NCI-H226 (cell line): ENCODE measurements around the gene RPS19BP1.
"Not testable (repeated sequence)": the region's sequence is repeated elsewhere in the genome, so short reads cannot be mapped to it uniquely, and the experiment has no call there.

Experiments used
- DNase-seq: peaks from one replicate; pipeline ENCODE4 v3.0.0-alpha.2; 2015

The RPS19BP1 gene

DNA sequence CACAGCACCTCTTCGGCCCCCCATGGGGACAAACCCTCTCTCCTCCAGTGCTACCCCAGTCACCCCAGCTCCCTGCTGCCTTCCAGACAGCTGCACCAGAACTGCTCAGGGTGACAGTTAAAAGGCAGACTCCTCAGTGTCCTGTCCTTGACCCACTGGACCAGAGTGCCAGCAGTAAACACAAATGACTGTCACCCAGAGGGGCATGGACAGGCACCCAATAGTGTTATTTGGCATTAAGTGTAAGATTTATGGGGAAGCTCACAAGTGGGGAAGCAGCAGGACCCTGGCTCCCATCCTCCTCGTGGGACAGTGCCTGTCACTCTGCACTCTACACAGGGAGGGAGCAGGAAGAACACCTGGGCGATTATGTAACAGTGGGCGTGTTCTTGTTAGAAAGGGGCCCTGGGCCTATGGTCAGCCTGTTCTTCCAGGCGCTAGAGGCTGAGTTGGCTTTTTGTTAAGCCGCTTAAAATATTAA is 5.0 kb downstream of the RPS19BP1 start:
- no peak for DNase-seq

DNA sequence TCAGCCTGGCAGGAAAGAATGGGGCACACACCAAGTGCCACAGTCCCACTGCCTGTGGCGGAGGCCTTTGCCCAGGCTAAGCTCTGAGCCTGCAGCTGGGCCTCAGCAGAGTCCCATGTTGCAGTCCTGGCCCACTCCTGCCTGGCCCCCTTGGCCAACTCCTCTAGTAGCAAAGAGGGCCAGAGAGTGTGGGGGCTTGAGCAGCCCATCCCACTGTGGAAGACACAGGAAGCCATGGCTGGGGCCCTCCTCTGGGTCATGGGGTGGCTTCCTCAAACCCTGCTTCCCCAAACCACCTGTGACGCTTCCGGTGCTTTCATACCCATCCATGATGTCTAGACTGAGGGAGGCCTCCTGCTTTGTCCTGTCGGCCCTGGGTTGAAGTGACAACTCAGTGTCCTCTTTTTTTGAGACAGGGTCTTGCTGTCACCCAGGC is 5.8 kb downstream of the RPS19BP1 start:
- DNase-seq = no peak

DNA sequence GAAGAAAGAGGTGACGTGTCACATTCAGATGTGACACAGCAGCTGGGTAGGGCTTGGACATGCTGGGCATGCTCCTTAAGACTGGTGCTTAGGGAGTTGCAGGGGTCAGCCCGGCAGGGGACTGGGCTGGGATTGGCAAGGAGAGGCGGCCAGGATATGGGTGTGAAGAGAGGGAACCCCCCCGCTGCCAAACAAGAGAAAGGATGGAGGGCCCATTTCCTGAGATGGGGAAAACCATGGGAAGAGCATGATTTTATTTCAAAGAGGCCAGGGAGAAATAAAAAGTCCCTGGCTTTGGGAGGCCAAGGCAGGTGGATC is 6.9 kb downstream of the RPS19BP1 start:
- no peak for DNase-seq

DNA sequence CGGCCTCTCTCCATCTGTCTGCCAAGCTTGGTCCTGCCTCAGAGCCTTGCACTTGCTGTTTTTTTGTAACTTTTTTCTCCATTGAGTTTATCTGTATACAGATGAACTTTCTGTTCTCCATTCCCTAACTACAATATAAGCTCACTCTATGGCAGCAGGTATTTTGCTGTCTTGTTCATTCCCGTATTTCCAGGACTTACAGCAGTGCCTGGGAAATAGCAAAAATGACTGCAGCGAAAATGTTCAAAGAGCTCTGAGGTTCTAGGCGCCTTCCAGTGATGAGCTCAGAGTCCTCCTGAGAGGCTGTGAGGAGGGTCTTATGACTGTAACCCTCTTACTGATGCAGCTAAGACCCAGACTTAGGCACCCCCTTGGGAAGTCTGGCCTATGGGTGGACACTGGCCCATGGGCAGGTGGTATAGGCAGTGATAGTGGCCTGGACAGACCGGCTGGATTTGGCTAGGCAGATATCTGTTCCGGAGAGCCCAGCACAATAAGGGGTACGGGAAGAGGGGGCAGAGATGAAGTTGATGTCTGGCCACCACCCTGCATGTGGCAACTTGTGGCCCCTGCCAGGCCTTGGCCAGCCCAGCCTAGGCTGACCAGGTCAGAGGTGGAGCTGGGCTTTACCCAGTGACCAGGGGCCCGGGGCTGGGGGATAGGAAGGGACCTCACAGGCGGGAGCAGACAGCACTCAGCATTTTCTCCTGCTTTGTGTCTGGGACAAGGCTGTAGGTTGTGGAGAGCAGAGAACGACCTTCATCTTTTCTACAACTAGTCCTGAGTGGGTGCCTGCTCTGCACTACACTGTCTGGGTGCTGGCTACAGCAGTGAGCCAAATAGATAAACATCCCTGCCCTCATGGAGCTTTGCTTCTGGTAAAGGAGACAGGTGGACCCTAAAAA is 7.5 kb downstream of the RPS19BP1 start:
- no peak for DNase-seq

DNA sequence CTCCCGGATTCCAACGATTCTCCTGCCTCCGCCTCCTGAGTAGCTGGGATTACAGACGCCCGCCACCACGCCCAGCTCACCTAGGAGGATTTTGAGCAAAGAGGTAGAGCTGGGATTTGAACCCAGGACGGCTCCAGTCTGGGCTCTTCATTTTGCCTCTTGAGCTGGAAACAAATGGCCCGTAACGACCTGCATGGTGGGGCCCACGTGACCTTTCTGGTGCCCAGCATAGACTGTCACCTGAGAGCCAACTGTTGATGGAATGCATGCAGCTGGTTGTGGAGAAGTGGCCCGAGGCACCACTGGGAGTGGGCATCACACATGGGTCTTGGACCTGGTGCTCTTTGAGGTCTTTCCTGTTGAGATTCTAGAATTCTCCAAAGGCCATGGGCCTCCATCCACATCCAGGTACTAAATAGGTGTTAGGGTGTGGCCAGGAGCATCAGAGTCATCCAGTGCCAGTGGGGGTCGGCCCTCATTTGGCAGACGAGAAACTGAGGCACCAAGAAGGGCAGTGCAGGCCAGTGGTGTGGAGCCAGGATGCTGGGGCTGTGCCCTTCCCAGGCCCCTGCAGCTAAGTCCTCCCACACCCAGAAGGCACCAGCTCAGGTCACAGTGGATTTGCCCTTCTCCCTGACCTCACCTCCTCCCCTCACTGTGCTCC is 8.3 kb downstream of the RPS19BP1 start:
- no peak for DNase-seq

DNA sequence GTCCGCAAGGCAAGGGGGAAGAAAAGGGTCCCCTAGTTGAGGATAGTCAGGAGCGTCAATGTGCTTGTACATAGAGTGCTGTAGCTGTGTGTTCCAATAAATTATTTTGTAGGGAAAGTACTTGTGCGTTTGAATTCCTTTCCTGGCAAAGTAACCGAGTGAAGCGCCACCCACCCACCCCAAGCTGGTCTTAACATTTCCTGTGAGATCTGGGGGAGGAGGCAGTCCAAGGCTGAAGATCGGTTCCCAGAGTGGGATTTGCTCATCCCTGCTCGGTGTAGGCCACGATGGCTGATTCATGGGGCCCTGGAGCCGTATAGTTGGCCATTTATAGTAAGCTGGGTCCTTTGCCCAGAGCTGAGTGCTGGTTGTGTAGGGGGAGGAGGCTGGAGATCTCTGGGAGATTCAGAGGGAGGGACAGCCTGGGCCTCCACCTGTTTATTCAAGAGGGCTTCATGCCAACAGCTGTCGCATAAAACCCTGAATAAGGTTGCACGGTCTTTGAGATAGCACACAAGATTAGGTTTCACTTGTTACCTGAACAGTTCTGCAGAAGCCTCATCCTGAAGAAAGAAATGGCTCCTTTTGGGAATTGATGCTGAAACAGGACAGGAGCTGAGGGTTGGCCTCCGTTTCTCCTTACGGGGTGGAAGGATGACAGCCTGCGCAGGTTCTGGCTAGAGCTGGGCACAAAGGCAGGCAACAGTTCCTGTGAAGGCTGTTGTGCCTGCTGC is 9.8 kb downstream of the RPS19BP1 start:
- DNase-seq = no peak

DNA sequence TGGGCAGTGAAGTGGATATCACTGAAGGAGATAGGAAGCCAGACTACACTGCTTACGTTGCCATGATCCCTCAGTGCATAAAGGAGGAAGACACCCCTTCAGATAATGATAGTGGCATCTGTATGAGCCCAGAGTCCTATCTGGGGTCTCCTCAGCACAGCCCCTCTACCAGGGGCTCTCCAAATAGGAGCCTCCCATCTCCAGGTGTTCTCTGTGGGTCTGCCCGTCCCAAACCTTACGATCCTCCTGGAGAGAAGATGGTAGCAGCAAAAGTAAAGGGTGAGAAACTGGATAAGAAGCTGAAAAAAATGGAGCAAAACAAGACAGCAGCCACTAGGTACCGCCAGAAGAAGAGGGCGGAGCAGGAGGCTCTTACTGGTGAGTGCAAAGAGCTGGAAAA is 10.5 kb downstream of the RPS19BP1 start:
- not testable (repeated sequence) for DNase-seq

DNA sequence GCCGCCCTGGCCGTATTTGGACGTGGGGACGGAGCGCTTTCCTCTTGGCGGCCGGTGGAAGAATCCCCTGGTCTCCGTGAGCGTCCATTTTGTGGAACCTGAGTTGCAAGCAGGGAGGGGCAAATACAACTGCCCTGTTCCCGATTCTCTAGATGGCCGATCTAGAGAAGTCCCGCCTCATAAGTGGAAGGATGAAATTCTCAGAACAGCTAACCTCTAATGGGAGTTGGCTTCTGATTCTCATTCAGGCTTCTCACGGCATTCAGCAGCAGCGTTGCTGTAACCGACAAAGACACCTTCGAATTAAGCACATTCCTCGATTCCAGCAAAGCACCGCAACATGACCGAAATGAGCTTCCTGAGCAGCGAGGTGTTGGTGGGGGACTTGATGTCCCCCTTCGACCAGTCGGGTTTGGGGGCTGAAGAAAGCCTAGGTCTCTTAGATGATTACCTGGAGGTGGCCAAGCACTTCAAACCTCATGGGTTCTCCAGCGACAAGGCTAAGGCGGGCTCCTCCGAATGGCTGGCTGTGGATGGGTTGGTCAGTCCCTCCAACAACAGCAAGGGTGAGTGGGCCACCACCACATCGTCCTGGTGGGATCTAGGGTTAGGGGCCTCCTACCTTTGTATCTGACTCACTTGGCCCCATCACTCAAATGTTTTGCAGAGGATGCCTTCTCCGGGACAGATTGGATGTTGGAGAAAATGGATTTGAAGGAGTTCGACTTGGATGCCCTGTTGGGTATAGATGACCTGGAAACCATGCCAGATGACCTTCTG is 11.3 kb downstream of the RPS19BP1 start:
- not testable (repeated sequence) for DNase-seq

DNA sequence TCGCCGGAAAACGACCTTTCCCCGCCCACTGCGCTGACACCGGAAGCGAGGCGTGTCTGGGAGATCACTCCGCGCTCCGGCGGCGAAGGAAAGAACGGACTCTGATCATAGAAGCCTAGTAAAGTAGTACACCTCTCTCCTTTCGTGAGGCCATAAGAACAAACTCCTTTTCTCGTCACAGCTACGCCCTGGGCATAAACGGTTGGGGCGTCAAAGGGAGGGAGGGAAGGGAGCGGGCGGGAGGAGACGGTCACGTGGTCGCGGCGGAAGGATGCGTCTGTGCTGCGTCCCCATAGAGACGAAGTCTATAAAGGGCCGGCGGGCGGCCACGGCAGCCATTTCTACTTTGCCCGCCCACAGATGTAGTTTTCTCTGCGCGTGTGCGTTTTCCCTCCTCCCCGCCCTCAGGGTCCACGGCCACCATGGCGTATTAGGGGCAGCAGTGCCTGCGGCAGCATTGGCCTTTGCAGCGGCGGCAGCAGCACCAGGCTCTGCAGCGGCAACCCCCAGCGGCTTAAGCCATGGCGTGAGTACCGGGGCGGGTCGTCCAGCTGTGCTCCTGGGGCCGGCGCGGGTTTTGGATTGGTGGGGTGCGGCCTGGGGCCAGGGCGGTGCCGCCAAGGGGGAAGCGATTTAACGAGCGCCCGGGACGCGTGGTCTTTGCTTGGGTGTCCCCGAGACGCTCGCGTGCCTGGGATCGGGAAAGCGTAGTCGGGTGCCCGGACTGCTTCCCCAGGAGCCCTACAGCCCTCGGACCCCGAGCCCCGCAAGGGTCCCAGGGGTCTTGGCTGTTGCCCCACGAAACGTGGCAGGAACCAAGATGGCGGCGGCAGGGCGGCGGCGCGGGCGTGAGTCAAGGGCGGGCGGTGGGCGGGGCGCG is 12.1 kb downstream of the RPS19BP1 start, which contains the start of gene ATF4:
ATF4 (plus strand) TSS at position 337 of the 880 bp plus-strand sequence. CDS start 884 bp downstream, outside the sequence.
- DNase-seq = peak; percentile 59

DNA sequence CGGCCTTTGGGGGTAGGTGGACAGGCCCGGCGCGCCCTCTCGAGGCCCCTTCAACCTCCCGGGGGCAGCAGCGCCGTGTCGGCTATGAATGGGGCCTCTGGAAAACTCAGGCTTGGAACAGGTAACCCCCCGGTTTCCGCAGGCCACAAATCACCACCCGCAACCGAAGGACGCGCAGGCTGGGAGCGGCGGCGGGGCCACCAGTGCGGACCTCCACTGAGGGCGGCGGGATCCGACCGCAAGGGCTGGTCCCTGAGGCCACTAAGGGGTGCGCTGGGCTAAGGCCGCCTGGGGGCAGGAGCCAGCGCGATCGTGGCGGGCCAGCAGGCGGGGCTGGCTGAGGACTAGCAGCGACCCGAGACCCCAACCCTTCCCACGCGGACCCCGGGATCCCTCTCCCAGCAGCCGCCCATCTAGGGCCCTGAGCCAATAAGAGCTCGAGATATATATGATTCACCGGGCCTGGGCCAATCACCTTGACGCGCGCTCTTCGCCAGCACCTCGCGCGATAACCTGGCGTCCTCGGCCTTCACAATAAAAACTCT is 12.8 kb downstream of the RPS19BP1 start:
- peak; percentile 90 for DNase-seq

DNA sequence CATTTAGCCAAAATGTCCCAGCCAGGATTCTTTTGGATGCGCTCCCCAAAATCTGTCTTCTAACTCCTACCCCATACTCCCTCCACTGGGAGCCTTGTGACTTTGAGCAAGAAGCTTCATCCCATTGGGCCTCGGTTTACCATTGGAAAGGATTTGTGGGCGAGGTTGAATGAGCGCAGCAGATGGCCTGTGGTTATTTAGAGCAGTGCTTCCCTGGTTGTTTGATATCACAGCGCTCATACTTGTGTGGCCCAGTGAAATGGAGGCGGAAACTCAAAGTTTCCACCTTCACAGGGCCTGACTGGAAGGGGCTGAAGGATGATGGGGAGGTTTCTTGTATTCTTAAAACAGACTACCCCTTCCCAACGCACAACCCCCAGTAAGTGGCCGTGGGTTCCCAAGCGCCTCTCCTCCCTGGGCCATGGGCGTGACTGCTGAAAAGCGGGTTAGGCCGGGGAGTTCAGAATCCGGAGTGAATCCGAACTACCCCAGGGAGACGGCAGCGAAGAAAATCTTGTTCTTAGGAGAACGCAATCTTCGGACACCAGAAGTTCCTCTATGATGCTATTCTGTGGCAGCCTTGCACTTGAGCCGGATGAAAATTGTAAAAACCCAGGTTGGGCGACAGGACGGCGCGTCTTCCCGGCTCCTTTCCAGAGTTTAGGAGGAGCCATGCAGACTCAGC is 13.4 kb downstream of the RPS19BP1 start:
- no peak for DNase-seq

DNA sequence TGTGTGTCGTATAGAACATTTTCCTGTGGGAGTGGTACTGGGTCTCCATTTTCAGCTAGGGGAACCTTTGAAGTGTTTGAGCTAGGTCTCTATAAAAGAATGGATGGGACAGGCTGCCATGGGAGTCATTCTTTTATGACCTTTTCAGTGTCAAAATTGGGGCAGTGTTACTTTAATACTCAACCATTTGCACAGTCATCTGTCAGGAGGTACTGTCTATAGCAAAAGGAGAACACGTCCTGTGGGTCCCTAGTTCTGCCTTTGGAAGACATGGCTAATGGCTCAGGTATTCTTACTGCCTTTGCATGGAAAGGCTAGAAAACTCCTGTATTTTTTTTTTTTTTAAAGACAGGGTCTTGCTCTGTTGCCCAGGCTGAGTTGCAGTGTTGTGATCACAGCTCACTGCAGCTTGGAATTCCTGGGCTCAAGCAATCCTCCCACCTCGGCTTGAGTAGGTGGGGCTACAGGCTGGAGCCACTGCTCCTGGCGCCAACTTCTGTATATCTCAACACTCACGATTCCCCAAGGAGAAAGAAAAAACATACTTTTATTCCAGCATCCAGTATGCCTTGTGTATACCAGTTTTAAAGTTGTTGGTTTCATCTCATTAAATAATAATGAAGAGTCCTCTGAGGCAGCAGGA is 14.3 kb downstream of the RPS19BP1 start:
- DNase-seq = no peak

DNA sequence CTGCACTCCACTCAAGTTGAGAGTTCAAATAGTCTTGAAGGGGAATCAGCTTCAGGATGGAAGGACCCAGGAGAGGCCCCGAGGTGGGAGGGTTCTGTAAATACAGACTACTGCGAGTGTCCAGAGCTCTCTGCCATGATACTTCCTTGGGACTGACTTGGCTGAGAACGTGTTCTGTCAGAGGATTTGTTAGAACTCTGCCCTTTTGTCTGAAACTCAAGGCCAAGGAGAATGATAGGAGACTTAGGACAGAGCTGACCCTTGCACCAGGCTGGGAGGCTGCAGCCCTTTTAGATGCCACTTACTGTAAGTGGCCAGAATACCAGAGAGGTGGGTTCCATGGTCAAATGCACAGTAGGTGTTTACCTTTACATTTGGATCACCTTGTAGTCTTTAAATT is 15.1 kb downstream of the RPS19BP1 start:
- no peak for DNase-seq

DNA sequence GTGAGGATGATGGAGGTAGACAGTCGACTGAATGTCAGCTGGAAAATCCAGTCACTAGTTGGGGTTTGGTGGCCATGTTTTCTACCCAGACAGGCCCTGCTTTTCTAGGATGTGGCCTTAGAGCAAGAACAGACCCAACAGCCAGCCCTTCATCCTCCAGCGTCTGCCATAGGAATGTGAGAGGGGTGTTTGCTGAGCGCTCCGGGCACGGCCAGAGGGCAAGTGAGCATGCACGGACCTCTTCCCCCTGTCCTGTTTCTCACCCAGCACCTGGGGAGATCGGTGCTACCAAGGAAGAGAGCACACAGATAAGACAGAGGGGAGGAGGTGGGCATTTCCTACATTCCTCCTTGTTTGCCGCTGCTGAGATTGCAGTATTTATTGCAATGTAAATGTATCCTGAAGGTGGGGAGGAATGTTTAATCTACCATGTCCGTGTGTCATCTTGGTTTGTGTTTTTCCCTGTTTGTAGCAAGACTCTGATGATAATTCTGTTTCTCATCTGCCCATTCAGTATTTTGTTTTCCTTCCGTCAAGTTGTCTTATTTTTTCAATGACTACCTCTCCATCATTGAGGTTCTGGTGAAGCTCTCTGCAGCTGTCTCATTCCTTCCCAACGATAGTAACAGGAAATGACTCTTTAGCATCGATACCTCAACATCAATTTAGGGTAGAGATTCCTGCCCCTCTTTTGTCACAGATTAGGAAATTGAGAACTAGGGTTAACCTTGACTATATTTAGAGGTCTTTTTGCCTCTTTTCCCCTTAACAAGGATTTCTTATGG is 17.1 kb downstream of the RPS19BP1 start:
- DNase-seq = no peak

DNA sequence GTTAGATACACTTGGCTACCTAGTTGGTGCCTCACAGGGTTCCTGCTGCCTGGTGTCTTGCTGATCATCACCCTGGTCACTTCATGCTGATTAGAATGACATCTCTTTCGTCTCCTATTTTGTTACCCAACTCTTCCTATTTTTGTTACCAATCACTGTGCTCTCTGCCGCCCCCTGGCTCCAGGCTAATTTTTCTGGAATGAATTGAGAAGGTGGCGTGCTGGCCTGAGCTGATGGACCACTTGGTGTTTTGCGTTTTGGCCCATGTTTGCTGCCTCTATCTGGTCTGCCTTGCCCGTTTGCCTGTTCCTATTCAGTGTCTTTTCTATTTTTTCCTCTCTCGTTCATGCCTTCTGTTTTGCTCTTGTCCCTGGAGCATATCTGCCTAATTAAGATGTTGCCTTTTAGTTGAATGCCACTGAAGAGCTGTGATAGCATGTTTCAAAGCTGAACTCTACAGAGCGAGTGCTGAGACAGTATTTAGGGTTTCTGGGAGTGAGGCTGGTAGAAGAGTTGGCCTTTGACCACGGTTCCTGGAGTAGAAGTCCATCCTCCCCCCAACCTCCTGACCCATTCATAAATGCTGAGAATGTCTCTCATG is 18.1 kb downstream of the RPS19BP1 start:
- DNase-seq = no peak

DNA sequence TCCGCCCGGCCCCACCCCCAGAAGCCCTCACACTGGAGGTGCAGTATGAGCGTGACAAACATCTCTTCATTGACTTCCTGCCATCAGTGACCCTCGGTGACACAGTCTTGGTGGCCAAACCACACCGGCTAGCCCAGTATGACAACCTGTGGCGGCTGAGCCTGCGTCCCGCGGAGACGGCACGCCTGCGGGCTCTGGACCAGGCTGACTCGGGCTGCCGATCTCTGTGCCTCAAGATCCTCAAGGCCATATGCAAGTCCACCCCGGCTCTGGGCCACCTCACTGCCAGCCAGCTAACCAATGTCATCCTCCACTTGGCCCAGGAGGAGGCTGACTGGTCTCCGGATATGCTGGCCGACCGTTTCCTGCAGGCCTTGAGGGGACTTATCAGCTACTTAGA is 18.8 kb downstream of the RPS19BP1 start:
- DNase-seq = no peak

DNA sequence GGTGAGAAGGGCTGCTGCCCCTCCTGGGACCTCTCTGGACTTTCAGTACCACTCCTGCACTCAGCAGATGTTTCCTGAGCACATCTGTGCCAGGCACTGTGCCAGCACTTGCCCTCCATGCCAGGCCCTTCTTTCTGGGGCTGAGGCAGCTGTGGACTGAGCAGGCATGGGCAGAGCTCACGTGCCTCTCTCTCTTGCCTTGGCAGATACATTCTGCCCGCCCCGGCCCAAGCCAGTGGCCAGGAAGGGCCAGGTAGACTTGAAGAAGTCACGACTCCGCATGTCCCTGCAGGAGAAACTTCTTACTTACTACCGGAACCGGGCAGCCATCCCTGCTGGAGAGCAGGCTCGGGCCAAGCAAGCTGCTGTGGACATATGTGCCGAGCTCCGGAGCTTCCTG is 20.5 kb downstream of the RPS19BP1 start:
- DNase-seq = no peak

DNA sequence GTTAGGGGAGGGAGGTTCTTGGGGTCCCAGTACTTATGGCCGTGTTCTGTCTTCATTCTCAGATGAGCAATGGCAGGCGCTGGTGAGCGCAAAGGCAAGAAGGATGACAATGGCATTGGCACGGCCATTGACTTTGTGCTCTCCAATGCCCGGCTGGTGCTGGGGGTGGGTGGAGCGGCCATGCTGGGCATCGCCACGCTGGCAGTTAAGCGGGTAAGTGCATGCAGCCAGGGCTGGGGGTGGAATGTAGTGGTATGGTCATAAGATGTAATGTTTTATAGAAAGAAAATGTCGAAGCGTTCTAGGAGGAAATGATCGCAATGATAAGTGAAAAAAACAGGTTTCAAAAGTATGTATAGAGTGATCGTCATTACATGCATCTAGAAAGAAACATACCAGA is 21.3 kb downstream of the RPS19BP1 start:
- DNase-seq = no peak
